HepG2 (cell line): ENCODE results near the gene C19orf18. TPM values are rescaled to one million over a fixed set of nuclear protein-coding genes. Genes with fewer than 3 reads are reported as not detected.

Experiments used
- BORCS8-MEF2B ChIP-seq: sonication (generic); formaldehyde crosslinking; IDR thresholded peaks from 2 replicates; pipeline ENCODE4 v1.8.0; 2022; ENCODE audit warnings: mild to moderate bottlenecking, missing genetic modification reagents
- ELF3 ChIP-seq: IDR thresholded peaks from 2 replicates; pipeline ENCODE4 v1.6.1; 2016; ENCODE audit warnings: missing genetic modification reagents, missing compliant biosample characterization
- ELF4 ChIP-seq: sonication (generic); formaldehyde crosslinking; IDR thresholded peaks from 2 replicates; pipeline ENCODE4 v1.5.0; 2020; ENCODE audit warnings: missing genetic modification reagents, mild to moderate bottlenecking, moderate library complexity, borderline replicate concordance
- EP300 ChIP-seq, 3 experiments: sonication (generic) in 1 of 3; formaldehyde crosslinking in 1 of 3; IDR thresholded peaks; 2 replicates each; pipeline versions ENCODE4 v1.5.1 to v1.6.1; 2011 to 2020; ENCODE audit warnings: low read depth in 2 of 3, low read length in 2 of 3, borderline replicate concordance in 1 of 3, improper control_type of control experiment in 1 of 3, mild to moderate bottlenecking in 1 of 3, missing genetic modification reagents in 1 of 3, moderate library complexity in 1 of 3
- EZH2 ChIP-seq: conservative IDR thresholded peaks from 2 replicates; pipeline ENCODE4 v1.6.1; 2012; ENCODE audit warnings: mild to moderate bottlenecking, low read depth, low read length, moderate library complexity
- FUBP1 ChIP-seq: sonication (generic); formaldehyde crosslinking; IDR thresholded peaks from 2 replicates; pipeline ENCODE4 v1.5.1; 2020; ENCODE audit warnings: missing genetic modification reagents, mild to moderate bottlenecking, borderline replicate concordance
- HDAC2 ChIP-seq: sonication (generic); formaldehyde crosslinking; IDR thresholded peaks from 2 replicates; pipeline ENCODE4 v1.4.0; 2020; ENCODE audit warnings: missing genetic modification reagents
- JARID2 ChIP-seq: sonication (generic); formaldehyde crosslinking; IDR thresholded peaks from 2 replicates; pipeline ENCODE4 v1.8.1; 2023; ENCODE audit warnings: missing genetic modification reagents, inconsistent platforms; ENCODE audit not compliant: insufficient replicate concordance
- KDM1A ChIP-seq: IDR thresholded peaks from 2 replicates; pipeline ENCODE4 v1.6.1; 2016; ENCODE audit warnings: missing compliant biosample characterization
- KLF6 ChIP-seq: IDR thresholded peaks from 2 replicates; pipeline ENCODE4 v1.8.0; 2016; ENCODE audit warnings: missing biosample characterization, missing genetic modification reagents
- MEF2D ChIP-seq: sonication (generic); formaldehyde crosslinking; IDR thresholded peaks from 2 replicates; pipeline ENCODE4 v1.5.1; 2020; ENCODE audit warnings: mild to moderate bottlenecking, missing genetic modification reagents
- MZF1 ChIP-seq: sonication (generic); formaldehyde crosslinking; IDR thresholded peaks from 2 replicates; pipeline ENCODE4 v1.8.1; 2023; ENCODE audit warnings: mild to moderate bottlenecking, missing genetic modification reagents, borderline replicate concordance
- RAD21 ChIP-seq: fragments of 450-650 bp; formaldehyde crosslinking; IDR thresholded peaks from 2 replicates; pipeline ENCODE4 v1.5.0; 2020; ENCODE audit warnings: mild to moderate bottlenecking
- REL ChIP-seq: sonication (generic); formaldehyde crosslinking; conservative IDR thresholded peaks from 2 replicates; pipeline ENCODE4 v1.8.0; 2022; ENCODE audit warnings: mild to moderate bottlenecking, missing genetic modification reagents, moderate library complexity
- SALL1 ChIP-seq: sonication (generic); formaldehyde crosslinking; IDR thresholded peaks from 2 replicates; pipeline ENCODE4 v1.8.0; 2022; ENCODE audit warnings: mild to moderate bottlenecking, missing genetic modification reagents
- SKI ChIP-seq: fragments of 450-650 bp; IDR thresholded peaks from one replicate; pipeline ENCODE4 v1.6.1; 2018; ENCODE audit warnings: mild to moderate bottlenecking; ENCODE audit not compliant: partially characterized antibody
- SRY ChIP-seq: sonication (generic); formaldehyde crosslinking; IDR thresholded peaks from 2 replicates; pipeline ENCODE4 v1.8.0; 2022; ENCODE audit warnings: mild to moderate bottlenecking, missing genetic modification reagents
- STAT5B ChIP-seq: sonication (generic); formaldehyde crosslinking; IDR thresholded peaks from 2 replicates; pipeline ENCODE4 v1.4.0; 2020; ENCODE audit warnings: missing genetic modification reagents
- TCF7 ChIP-seq: sonication (generic); IDR thresholded peaks from 2 replicates; pipeline ENCODE4 v1.6.1; 2016; ENCODE audit warnings: antibody characterized with exemption, low read depth
- ZFP62 ChIP-seq: sonication (generic); formaldehyde crosslinking; IDR thresholded peaks from 2 replicates; pipeline ENCODE4 v1.4.0; 2020; ENCODE audit warnings: missing genetic modification reagents
- ZNF383 ChIP-seq: sonication (generic); formaldehyde crosslinking; IDR thresholded peaks from 2 replicates; pipeline ENCODE4 v1.4.0; 2020; ENCODE audit warnings: missing genetic modification reagents, mild to moderate bottlenecking, borderline replicate concordance
- ZNF605 ChIP-seq: sonication (generic); formaldehyde crosslinking; IDR thresholded peaks from 2 replicates; pipeline ENCODE4 v1.8.0; 2022; ENCODE audit warnings: mild to moderate bottlenecking, missing genetic modification reagents
- ZNF652 ChIP-seq: IDR thresholded peaks from 2 replicates; pipeline ENCODE4 v1.6.1; 2016; ENCODE audit warnings: low read depth, borderline replicate concordance
- ZNF720 ChIP-seq: sonication (generic); formaldehyde crosslinking; IDR thresholded peaks from 2 replicates; pipeline ENCODE4 v1.4.0; 2020; ENCODE audit warnings: missing genetic modification reagents
- ZNF747 ChIP-seq: sonication (generic); formaldehyde crosslinking; IDR thresholded peaks from 2 replicates; pipeline ENCODE4 v1.8.1; 2023; ENCODE audit warnings: missing genetic modification reagents, mild to moderate bottlenecking, borderline replicate concordance
- ZNF780A ChIP-seq: sonication (generic); formaldehyde crosslinking; IDR thresholded peaks from 2 replicates; pipeline ENCODE4 v1.8.0; 2022; ENCODE audit warnings: mild to moderate bottlenecking, missing genetic modification reagents, moderate library complexity
- ZNF784 ChIP-seq: sonication (generic); formaldehyde crosslinking; IDR thresholded peaks from 2 replicates; pipeline ENCODE4 v1.5.1; 2020; ENCODE audit warnings: missing genetic modification reagents, mild to moderate bottlenecking, borderline replicate concordance
- polyA plus RNA-seq, 8 experiments: library from polyadenylated mRNA; depleted of rRNA in 3 of 8; stranded (reverse) in 7 of 8; unstranded in 1 of 8; fragments of >200 nt; fragmentation: Illumina TruSeq in 4 of 8; extraction: Trizol in 4 of 8; gene quantifications; 2 replicates each; pipeline versions ENCODE4 v1.2.1 to v1.2.3, GENCODE V29; 2011 to 2016; ENCODE audit warnings: low read depth in 4 of 8, missing spikeins in 1 of 8, mixed read lengths in 1 of 8; ENCODE audit not compliant: insufficient read depth in 1 of 8
- total RNA-seq, 5 experiments: library from RNA; depleted of rRNA; stranded (reverse); fragments of >200 nt; fragmentation: Illumina TruSeq; extraction: Trizol; gene quantifications; 2 replicates each; pipeline ENCODE4 v1.2.3, GENCODE V29; 2016; ENCODE audit warnings: low read depth in 1 of 5
- TF ChIP-seq, protein P1 (sequence below): IDR thresholded peaks from 2 replicates; pipeline ENCODE4 v1.6.1; 2016; ENCODE audit warnings: low read depth, control low read depth

Gene C19orf18
- total and polyA plus RNA-seq, 2 of the 13 experiments (the other 11 are each of a cell fraction or from before 2014, with no cell fraction given) = 0.38 to 0.55 TPM

DNA sequence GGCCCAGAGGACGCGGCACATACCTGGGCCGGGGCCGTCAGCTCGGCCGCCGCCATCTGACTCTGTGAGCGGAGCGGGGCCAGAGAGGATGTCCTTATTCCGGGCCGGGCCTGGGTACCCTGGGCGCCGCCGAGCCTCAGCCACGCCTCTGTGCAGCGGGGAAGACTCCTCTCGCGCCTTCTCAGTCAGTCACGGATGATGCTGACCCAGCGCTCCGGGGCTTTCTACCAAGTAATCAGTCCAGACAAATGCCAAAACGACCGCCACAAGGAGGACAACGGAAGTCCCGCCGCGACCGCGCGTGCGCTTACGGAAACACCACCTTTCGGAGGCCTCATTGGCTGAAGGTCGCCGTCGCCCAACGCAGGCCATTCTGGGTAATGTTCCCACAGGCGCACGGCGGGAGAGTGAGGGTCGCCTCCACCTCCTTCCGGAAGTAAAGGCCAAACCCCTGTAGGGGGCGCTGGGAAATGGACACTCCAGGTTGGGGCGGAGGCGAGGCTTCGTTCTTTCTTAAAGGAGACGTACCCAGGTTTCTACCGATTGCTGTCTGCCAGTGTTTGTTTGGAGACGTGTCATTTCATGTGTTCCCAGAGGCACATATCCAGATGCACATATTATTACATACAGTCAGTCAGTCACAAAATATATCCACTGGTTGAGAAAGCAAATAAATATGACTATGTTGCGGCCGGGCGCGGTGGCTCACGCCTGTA, 26.8 kb downstream of the C19orf18 start, which contains the start of gene ZNF256 (continued):
- TF ChIP-seq STAT5B (CRISPR knock-in tag) (no peak), ZNF780A (CRISPR knock-in tag) (no peak), EZH2 (no peak), ZNF747 (CRISPR knock-in tag) (no peak), TCF7 (no peak), ELF4 (CRISPR knock-in tag) (peak; percentile 31; the same call in 1 of the 2 replicates), REL (CRISPR knock-in tag) (no peak), ZNF652 (CRISPR knock-in tag) (no peak), HDAC2 (peak; percentile 58; the same call in 1 of the 2 replicates), MZF1 (CRISPR knock-in tag) (no peak), BORCS8-MEF2B (CRISPR knock-in tag) (peak; percentile 81; the same call in 1 of the 2 replicates), MEF2D (CRISPR knock-in tag) (peak; percentile 68), FUBP1 (CRISPR knock-in tag) (no peak), EP300 (IDR thresholded peaks at IDR 0.05; ENCODE audit: low read depth in 2 of 2, low read length in 2 of 2) (no peak), EP300 (CRISPR knock-in tag; IDR thresholded peaks at IDR 0.05; ENCODE audit: borderline replicate concordance) (no peak), KLF6 (CRISPR knock-in tag) (peak; percentile 59; the same call in 1 of the 2 replicates), ZNF383 (CRISPR knock-in tag) (no peak), JARID2 (CRISPR knock-in tag) (no peak), ZNF605 (peak; percentile 80; the same call in 1 of the 2 replicates), ZNF720 (no peak), ZFP62 (no peak), ELF3 (CRISPR knock-in tag) (peak; percentile 88), RAD21 (CRISPR knock-in tag) (0 out of 2 replicates have a peak, but pooled peaks have one; percentile 36), ZNF784 (CRISPR knock-in tag) (no peak), SRY (no peak), SKI (peak; percentile 23), SALL1 (CRISPR knock-in tag) (peak; percentile 63; the same call in 1 of the 2 replicates), KDM1A (no peak)
- TF ChIP-seq, protein P1, sequence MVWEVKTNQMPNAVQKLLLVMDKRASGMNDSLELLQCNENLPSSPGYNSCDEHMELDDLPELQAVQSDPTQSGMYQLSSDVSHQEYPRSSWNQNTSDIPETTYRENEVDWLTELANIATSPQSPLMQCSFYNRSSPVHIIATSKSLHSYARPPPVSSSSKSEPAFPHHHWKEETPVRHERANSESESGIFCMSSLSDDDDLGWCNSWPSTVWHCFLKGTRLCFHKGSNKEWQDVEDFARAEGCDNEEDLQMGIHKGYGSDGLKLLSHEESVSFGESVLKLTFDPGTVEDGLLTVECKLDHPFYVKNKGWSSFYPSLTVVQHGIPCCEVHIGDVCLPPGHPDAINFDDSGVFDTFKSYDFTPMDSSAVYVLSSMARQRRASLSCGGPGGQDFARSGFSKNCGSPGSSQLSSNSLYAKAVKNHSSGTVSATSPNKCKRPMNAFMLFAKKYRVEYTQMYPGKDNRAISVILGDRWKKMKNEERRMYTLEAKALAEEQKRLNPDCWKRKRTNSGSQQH (CRISPR knock-in tag) = 0 out of 2 replicates have a peak, but pooled peaks have one; percentile 49
